Testis (tissue), 3 donors: ENCODE results near the gene EFCAB11. TPM values are rescaled to one million over a fixed set of nuclear protein-coding genes. Genes with fewer than 3 reads are reported as not detected.

ENCODE experiments used
- DNase-seq: peaks from one replicate; pipeline ENCODE4 v3.0.0-alpha.2; 2019
- H3K27ac ChIP-seq, 2 donors: fragments of 200-600 bp; sonication (generic); one replicate each; pipeline ENCODE4 v1.5.1; 2019
- H3K27me3 ChIP-seq: fragments of 200-600 bp; sonication (generic); one replicate; pipeline ENCODE4 v1.5.1; 2019
- H3K36me3 ChIP-seq: fragments of 200-600 bp; sonication (generic); one replicate; pipeline ENCODE4 v1.5.1; 2017; ENCODE audit warnings: low read depth; ENCODE audit errors: missing control alignments
- H3K4me1 ChIP-seq: fragments of 200-600 bp; sonication (generic); one replicate; pipeline ENCODE4 v1.5.1; 2019
- H3K4me3 ChIP-seq, 2 donors: fragments of 200-600 bp; sonication (generic); one replicate each; pipeline ENCODE4 v1.5.1; 2017 to 2019
- H3K9me3 ChIP-seq: fragments of 200-600 bp; sonication (generic); one replicate; pipeline ENCODE4 v1.5.1; 2017
- CTCF ChIP-seq, 3 experiments: fragments of 450-650 bp in 2 of 3; fragments of 200-600 bp in 1 of 3; sonication (generic) in 1 of 3; IDR thresholded peaks; one replicate each; pipeline ENCODE4 v1.5.1; 2016 to 2019; ENCODE audit warnings: antibody characterized with exemption in 3 of 3, mild to moderate bottlenecking in 2 of 3, moderate library complexity in 1 of 3
- POLR2A ChIP-seq: fragments of 450-650 bp; IDR thresholded peaks from one replicate; pipeline ENCODE4 v1.6.1; 2017; ENCODE audit warnings: antibody characterized with exemption, mild to moderate bottlenecking, moderate library complexity
- WGBS, 2 donors: methylation state at CpG; one replicate each; pipeline ENCODE4 v1.1.5; 2018; 5-methylcytosine and 5-hydroxymethylcytosine counted together
- intact Hi-C: fragments of 100-400 bp; cut with DNase I; formaldehyde crosslinking; loops from one replicate; pipeline ENCODE4 v1.15.1; 2023; ENCODE audit warnings: low total_unique reads
- polyA plus RNA-seq: library from polyadenylated mRNA; stranded (reverse); fragments of 350-450 nt; fragmentation: Illumina TruSeq; extraction: RNeasy Lipid Tissue Mini Kit (QIAGEN cat#74804); gene quantifications from one replicate; pipeline ENCODE4 v1.2.3, GENCODE V29; 2014; ENCODE audit warnings: low read depth, low replicate concordance; ENCODE audit not compliant: insufficient read depth
- total RNA-seq, 2 donors: library from RNA; depleted of rRNA; stranded (reverse); fragments of >200 nt; gene quantifications; one replicate each; pipeline ENCODE4 v1.2.3, GENCODE V29; 2016

Gene EFCAB11
- total and polyA plus RNA-seq, 3 donors from 2014 or later, result 30.5 to 78.3 (median 50.6) TPM

DNA sequence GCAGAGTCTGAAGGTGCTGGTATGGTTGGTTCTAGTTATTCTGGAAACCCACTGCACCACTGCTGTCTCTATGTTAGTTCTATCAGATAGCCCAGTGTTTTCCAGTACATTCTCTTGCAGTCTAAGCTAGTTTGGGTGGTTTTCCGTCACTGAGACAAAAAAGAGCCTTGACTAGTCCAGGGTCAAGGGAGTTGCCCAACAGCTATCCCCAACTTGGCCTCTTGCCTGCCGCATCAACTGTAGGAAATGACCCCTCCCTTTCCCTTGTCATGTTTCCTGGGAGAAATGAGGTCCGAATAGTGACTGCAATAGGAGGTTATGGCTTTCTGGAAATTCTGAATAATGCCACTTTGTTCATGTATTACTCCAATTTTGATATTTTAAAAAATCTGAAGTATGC lies 160.4 kb downstream of the EFCAB11 start:
- intact Hi-C loops, result no loop called here
- Histone ChIP-seq H3K4me1 (no peaks in the 10 kb centered on the region), H3K9me3 (no peaks in the 10 kb centered on the region), H3K36me3 (no peaks in the 10 kb centered on the region), H3K27ac (no peak overlapping the region), H3K27me3 (no peaks in the 10 kb centered on the region), H3K4me3 (no peak overlapping the region)
- TF ChIP-seq POLR2A (no peak), CTCF (IDR thresholded peaks at IDR 0.05) (no peak)
- WGBS, 2 donors, result 71 to 79% methylated on average over 3 of the region's 3 CpGs
- DNase-seq, result no peak

DNA sequence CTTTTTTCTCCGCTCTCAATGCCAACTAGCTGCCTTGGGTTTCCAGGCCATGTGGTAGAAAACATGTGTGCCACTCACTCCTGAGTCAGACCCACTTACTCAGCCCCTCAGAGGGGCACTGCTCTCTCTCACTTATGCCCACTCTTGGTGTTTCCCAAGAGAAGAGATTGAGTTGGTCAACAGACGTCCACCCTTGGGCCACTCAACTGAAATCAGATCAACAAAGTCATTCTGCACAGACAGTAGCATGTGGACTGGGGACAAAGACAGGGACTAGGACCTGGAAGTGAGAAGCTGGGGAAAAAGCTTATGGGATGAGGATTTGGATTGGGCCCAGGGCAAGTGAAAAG lies 161.2 kb downstream of the EFCAB11 start:
- Histone ChIP-seq H3K9me3 (no peaks in the 10 kb centered on the region), H3K27ac (no peak overlapping the region), H3K4me3 (no peak overlapping the region), H3K36me3 (no peaks in the 10 kb centered on the region), H3K27me3 (no peaks in the 10 kb centered on the region), H3K4me1 (no peaks in the 10 kb centered on the region)
- TF ChIP-seq POLR2A (no peak), CTCF (IDR thresholded peaks at IDR 0.05) (no peak)
- no peak for DNase-seq
- WGBS, 2 donors, result 92 to 96% methylated on average over 2 of the region's 2 CpGs
- intact Hi-C loops, result no loop called here

- Histone ChIP-seq H3K27ac (no peak overlapping the region), H3K4me1 (no peaks in the 10 kb centered on the region), H3K27me3 (no peaks in the 10 kb centered on the region), H3K9me3 (no peaks in the 10 kb centered on the region), H3K36me3 (no peaks in the 10 kb centered on the region), H3K4me3 (no peak overlapping the region)
- 86 to 87% methylated on average over 12 of the region's 12 CpGs for WGBS, 2 donors
- no peak for TF ChIP-seq POLR2A
- TF ChIP-seq CTCF (IDR thresholded peaks at IDR 0.05), result no peak
- DNase-seq, result no peak
- intact Hi-C loops, result no loop called here
Measured at GRCh38 chr14:89792489-89793366, 161.8 kb downstream of the EFCAB11 start.

DNA sequence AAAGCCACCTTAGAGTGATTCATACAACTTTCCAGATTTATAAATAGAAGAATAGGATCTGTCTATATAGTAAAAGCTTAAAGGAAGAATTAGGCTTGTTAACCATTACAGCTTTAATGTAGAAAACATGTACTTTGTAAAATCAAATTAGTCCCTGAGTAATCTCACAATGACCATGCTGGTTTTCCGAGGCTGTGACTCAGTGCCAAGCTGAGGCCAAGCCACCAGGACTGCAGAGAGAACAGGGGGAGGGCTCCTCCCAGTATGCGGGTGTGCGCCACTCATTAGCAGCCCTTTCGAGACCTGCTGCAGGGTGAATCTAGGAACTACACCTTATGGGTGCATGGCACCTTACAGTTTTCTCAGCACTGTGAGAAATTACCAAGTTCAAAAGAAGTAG lies 167.0 kb downstream of the EFCAB11 start:
- TF ChIP-seq CTCF (IDR thresholded peaks at IDR 0.05) (no peak), POLR2A (no peak)
- 72 to 85% methylated on average over 4 of the region's 4 CpGs for WGBS, 2 donors
- H3K27ac ChIP-seq, result no peak overlapping the region
- intact Hi-C loops, result loop anchor here (5.0 kb wide), 1 partner anchor 750 kb away; no protein-coding TSS in a partner anchor
- H3K36me3 ChIP-seq, result no peaks in the 10 kb centered on the region
- no peak for DNase-seq
- no peaks in the 10 kb centered on the region for H3K4me1 ChIP-seq
- H3K27me3 ChIP-seq, result no peaks in the 10 kb centered on the region
- no peaks in the 10 kb centered on the region for H3K9me3 ChIP-seq
- no peak overlapping the region for H3K4me3 ChIP-seq

- no peak for DNase-seq
- WGBS, 2 donors, result 65 to 81% methylated on average over 4 of the region's 4 CpGs
- H3K27me3 ChIP-seq, result no peaks in the 10 kb centered on the region
- intact Hi-C loops, result no loop called here
- TF ChIP-seq POLR2A, result no peak
- no peak for TF ChIP-seq CTCF (IDR thresholded peaks at IDR 0.05)
- no peak overlapping the region for H3K27ac ChIP-seq
- H3K9me3 ChIP-seq, result no peaks in the 10 kb centered on the region
- H3K4me3 ChIP-seq, result no peak overlapping the region
- no peaks in the 10 kb centered on the region for H3K36me3 ChIP-seq
- no peaks in the 10 kb centered on the region for H3K4me1 ChIP-seq
Measured at GRCh38 chr14:89781046-89781445, 173.5 kb downstream of the EFCAB11 start.
